K562 (cell line): ENCODE results near the gene TMEM270. TPM values are rescaled to one million over a fixed set of nuclear protein-coding genes. Genes with fewer than 3 reads are reported as not detected.

Experiments
- CBFA2T3 ChIP-seq: fragments of 450-650 bp; IDR thresholded peaks from 2 replicates; pipeline ENCODE4 v1.6.1; 2017
- CC2D1A ChIP-seq: fragments of 450-650 bp; IDR thresholded peaks from 2 replicates; pipeline ENCODE4 v1.6.1; 2017; ENCODE audit warnings: mild to moderate bottlenecking
- HDAC1 ChIP-seq, 2 experiments: fragments of 450-650 bp; IDR thresholded peaks; 2 replicates each; pipeline ENCODE4 v1.6.1; 2016 to 2017; ENCODE audit warnings: inconsistent platforms in 1 of 2, mild to moderate bottlenecking in 1 of 2, moderate library complexity in 1 of 2
- HDAC3 ChIP-seq: fragments of 450-650 bp; IDR thresholded peaks from 2 replicates; pipeline ENCODE4 v1.6.1; 2018; ENCODE audit warnings: borderline replicate concordance, mild to moderate bottlenecking, moderate library complexity; ENCODE audit not compliant: partially characterized antibody
- HMG20A ChIP-seq: fragments of 450-650 bp; formaldehyde crosslinking; conservative IDR thresholded peaks from 2 replicates; pipeline ENCODE4 v1.4.0; 2020; ENCODE audit warnings: mild to moderate bottlenecking, mixed read lengths
- KDM1A ChIP-seq, 2 experiments: fragments of 450-650 bp; IDR thresholded peaks; 2 replicates each; pipeline ENCODE4 v1.6.1; 2016; ENCODE audit warnings: mild to moderate bottlenecking in 2 of 2
- MCM3 ChIP-seq: fragments of 450-650 bp; IDR thresholded peaks from 2 replicates; pipeline ENCODE4 v1.6.1; 2016
- MTA1 ChIP-seq: fragments of 450-650 bp; IDR thresholded peaks from 2 replicates; pipeline ENCODE4 v1.6.1; 2017; ENCODE audit warnings: borderline replicate concordance
- MYBL2 ChIP-seq, 2 experiments: fragments of 450-650 bp in 1 of 2; sonication (generic) in 1 of 2; formaldehyde crosslinking in 1 of 2; IDR thresholded peaks; 2 replicates each; pipeline versions ENCODE4 v1.6.1 to v1.8.1; 2017 to 2022; ENCODE audit warnings: borderline replicate concordance in 1 of 2, inconsistent platforms in 1 of 2, low read depth in 1 of 2, mild to moderate bottlenecking in 1 of 2, missing genetic modification reagents in 1 of 2, moderate library complexity in 1 of 2
- PML ChIP-seq: IDR thresholded peaks from 2 replicates; pipeline ENCODE4 v1.6.1; 2012; ENCODE audit warnings: low read length, inconsistent platforms
- RUNX1 ChIP-seq: sonication (generic); IDR thresholded peaks from 2 replicates; pipeline ENCODE4 v1.6.1; 2016; ENCODE audit warnings: antibody characterized with exemption, low read depth
- SMC3 ChIP-seq: conservative IDR thresholded peaks from 2 replicates; pipeline ENCODE4 v1.6.1; 2011; ENCODE audit warnings: low read depth, low read length, improper control_type of control experiment; ENCODE audit not compliant: insufficient read depth
- SREBF1 ChIP-seq: fragments of 150-350 bp; IDR thresholded peaks from 2 replicates; pipeline ENCODE4 v1.6.1; 2014; ENCODE audit warnings: antibody characterized with exemption, low read depth, low read length, borderline replicate concordance
- YBX1 ChIP-seq: fragments of 450-650 bp; IDR thresholded peaks from 2 replicates; pipeline ENCODE4 v1.7.1; 2016; ENCODE audit warnings: mild to moderate bottlenecking
- ZBTB26 ChIP-seq: fragments of 450-650 bp; formaldehyde crosslinking; IDR thresholded peaks from 2 replicates; pipeline ENCODE4 v1.4.0; 2022; ENCODE audit warnings: missing genetic modification characterization
- ZKSCAN8 ChIP-seq: fragments of 200-800 bp; sonication (Bioruptor generic); IDR thresholded peaks from 2 replicates; pipeline ENCODE4 v1.6.1; 2016; ENCODE audit warnings: missing genetic modification characterization, missing compliant biosample characterization
- ZNF212 ChIP-seq: fragments of 450-650 bp; formaldehyde crosslinking; IDR thresholded peaks from 2 replicates; pipeline ENCODE4 v1.4.0; 2020; ENCODE audit warnings: mild to moderate bottlenecking
- ZNF707 ChIP-seq: fragments of 250-450 bp; sonication (Bioruptor Pico); conservative IDR thresholded peaks from 2 replicates; pipeline ENCODE4 v1.8.0; 2022; ENCODE audit warnings: inconsistent platforms, mild to moderate bottlenecking, moderate library complexity
- polyA plus RNA-seq, 8 experiments: library from polyadenylated mRNA; depleted of rRNA in 4 of 8; stranded (reverse) in 5 of 8; unstranded in 3 of 8; fragments of >200 nt; fragmentation: Nextera tagmentation in 2 of 8; fragmentation: Illumina TruSeq in 1 of 8; extraction: Ambion mirVana in 2 of 8; extraction: Trizol in 1 of 8; gene quantifications; 2 replicates each; pipeline versions ENCODE4 v1.2.1 to v1.2.3, GENCODE V29; 2011 to 2014; ENCODE audit warnings: inconsistent platforms in 1 of 8, missing spikeins in 1 of 8
- total RNA-seq, 7 experiments: library from RNA; depleted of rRNA in 6 of 7; stranded (reverse); fragments of >200 nt in 6 of 7; fragmentation: Illumina TruSeq in 2 of 7; extraction: Trizol in 2 of 7; gene quantifications; 2 replicates each; pipeline versions ENCODE4 v1.2.1 to v1.2.3, GENCODE V29; 2011 to 2021; ENCODE audit warnings: low replicate concordance in 1 of 7
- TF ChIP-seq, protein P1 (sequence below), 2 experiments: IDR thresholded peaks; 2 replicates each; pipeline ENCODE4 v1.6.1; 2011; ENCODE audit warnings: borderline replicate concordance in 1 of 2, control low read depth in 1 of 2, low read depth in 1 of 2, low read length in 1 of 2, mild to moderate bottlenecking in 1 of 2, mixed read lengths in 1 of 2, moderate library complexity in 1 of 2; ENCODE audit not compliant: insufficient read depth in 1 of 2, insufficient read length in 1 of 2, poor library complexity in 1 of 2, severe bottlenecking in 1 of 2; ENCODE audit errors: extremely low read depth in 1 of 2
- TF ChIP-seq, protein P2 (sequence below): fragments of 450-650 bp; formaldehyde crosslinking; IDR thresholded peaks from 2 replicates; pipeline ENCODE4 v1.4.0; 2022; ENCODE audit warnings: missing genetic modification characterization
- TF ChIP-seq, protein P3 (sequence below): fragments of 450-650 bp; formaldehyde crosslinking; conservative IDR thresholded peaks from 2 replicates; pipeline ENCODE4 v1.4.0; 2022; ENCODE audit warnings: mild to moderate bottlenecking, missing genetic modification characterization
- TF ChIP-seq, protein P4 (sequence below): fragments of 200-400 bp; formaldehyde crosslinking; IDR thresholded peaks from 2 replicates; pipeline ENCODE4 v1.6.1; 2017; ENCODE audit warnings: mild to moderate bottlenecking, low read depth, low read length, moderate library complexity

The TMEM270 gene
- total and polyA plus RNA-seq, 9 of the 15 experiments (the other 6 are each of a cell fraction or from before 2014, with no cell fraction given), result not detected

- TF ChIP-seq ZKSCAN8 (no peak), PML (no peak), RUNX1 (no peak), KDM1A (IDR thresholded peaks at IDR 0.05) (peak; percentile 43; a peak in 1 of 4 replicates), ZNF212 (no peak), ZNF707 (CRISPR knock-in tag) (no peak), SMC3 (no peak), HDAC1 (IDR thresholded peaks at IDR 0.05) (peak in 1 of 2 experiments; percentile 66; a peak in 2 of 4 replicates), SREBF1 (no peak), MTA1 (0 out of 2 replicates have a peak, but pooled peaks have one; percentile 26), HMG20A (CRISPR knock-in tag) (no peak), ZBTB26 (peak; percentile 84; the same call in 1 of the 2 replicates), MYBL2 (IDR thresholded peaks at IDR 0.05; ENCODE audit: low read depth) (peak; percentile 7; the same call in 1 of the 2 replicates), MYBL2 (CRISPR knock-in tag; IDR thresholded peaks at IDR 0.05; ENCODE audit: borderline replicate concordance) (no peak), CC2D1A (0 out of 2 replicates have a peak, but pooled peaks have one; percentile 75), HDAC3 (no peak), YBX1 (peak; percentile 24; the same call in 1 of the 2 replicates), MCM3 (0 out of 2 replicates have a peak, but pooled peaks have one; percentile 15), CBFA2T3 (no peak)
- TF ChIP-seq, protein P1, sequence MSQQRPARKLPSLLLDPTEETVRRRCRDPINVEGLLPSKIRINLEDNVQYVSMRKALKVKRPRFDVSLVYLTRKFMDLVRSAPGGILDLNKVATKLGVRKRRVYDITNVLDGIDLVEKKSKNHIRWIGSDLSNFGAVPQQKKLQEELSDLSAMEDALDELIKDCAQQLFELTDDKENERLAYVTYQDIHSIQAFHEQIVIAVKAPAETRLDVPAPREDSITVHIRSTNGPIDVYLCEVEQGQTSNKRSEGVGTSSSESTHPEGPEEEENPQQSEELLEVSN (IDR thresholded peaks at IDR 0.05; ENCODE audit: borderline replicate concordance in 1 of 2, extremely low read depth in 1 of 2, insufficient read depth in 1 of 2, insufficient read length in 1 of 2, low read depth in 1 of 2, low read length in 1 of 2, poor library complexity in 1 of 2, severe bottlenecking in 1 of 2), result no peak
- TF ChIP-seq, protein P2, sequence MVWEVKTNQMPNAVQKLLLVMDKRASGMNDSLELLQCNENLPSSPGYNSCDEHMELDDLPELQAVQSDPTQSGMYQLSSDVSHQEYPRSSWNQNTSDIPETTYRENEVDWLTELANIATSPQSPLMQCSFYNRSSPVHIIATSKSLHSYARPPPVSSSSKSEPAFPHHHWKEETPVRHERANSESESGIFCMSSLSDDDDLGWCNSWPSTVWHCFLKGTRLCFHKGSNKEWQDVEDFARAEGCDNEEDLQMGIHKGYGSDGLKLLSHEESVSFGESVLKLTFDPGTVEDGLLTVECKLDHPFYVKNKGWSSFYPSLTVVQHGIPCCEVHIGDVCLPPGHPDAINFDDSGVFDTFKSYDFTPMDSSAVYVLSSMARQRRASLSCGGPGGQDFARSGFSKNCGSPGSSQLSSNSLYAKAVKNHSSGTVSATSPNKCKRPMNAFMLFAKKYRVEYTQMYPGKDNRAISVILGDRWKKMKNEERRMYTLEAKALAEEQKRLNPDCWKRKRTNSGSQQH (CRISPR knock-in tag), result 0 out of 2 replicates have a peak, but pooled peaks have one; percentile 10
- TF ChIP-seq, protein P3, sequence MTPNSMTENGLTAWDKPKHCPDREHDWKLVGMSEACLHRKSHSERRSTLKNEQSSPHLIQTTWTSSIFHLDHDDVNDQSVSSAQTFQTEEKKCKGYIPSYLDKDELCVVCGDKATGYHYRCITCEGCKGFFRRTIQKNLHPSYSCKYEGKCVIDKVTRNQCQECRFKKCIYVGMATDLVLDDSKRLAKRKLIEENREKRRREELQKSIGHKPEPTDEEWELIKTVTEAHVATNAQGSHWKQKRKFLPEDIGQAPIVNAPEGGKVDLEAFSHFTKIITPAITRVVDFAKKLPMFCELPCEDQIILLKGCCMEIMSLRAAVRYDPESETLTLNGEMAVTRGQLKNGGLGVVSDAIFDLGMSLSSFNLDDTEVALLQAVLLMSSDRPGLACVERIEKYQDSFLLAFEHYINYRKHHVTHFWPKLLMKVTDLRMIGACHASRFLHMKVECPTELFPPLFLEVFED (CRISPR knock-in tag), result peak; percentile 77; the same call in 1 of the 2 replicates
- TF ChIP-seq, protein P4, sequence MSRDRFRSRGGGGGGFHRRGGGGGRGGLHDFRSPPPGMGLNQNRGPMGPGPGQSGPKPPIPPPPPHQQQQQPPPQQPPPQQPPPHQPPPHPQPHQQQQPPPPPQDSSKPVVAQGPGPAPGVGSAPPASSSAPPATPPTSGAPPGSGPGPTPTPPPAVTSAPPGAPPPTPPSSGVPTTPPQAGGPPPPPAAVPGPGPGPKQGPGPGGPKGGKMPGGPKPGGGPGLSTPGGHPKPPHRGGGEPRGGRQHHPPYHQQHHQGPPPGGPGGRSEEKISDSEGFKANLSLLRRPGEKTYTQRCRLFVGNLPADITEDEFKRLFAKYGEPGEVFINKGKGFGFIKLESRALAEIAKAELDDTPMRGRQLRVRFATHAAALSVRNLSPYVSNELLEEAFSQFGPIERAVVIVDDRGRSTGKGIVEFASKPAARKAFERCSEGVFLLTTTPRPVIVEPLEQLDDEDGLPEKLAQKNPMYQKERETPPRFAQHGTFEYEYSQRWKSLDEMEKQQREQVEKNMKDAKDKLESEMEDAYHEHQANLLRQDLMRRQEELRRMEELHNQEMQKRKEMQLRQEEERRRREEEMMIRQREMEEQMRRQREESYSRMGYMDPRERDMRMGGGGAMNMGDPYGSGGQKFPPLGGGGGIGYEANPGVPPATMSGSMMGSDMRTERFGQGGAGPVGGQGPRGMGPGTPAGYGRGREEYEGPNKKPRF, result no peak
These were observed 5.4 kb downstream of the TMEM270 start (continued) for GRCh38 chr7:73866446-73866767.
